Caki2 (cell line): ENCODE results near the gene WBP1. TPM values are rescaled to one million over a fixed set of nuclear protein-coding genes. Genes with fewer than 3 reads are reported as not detected.
A peak's percentile ranks its signal among the peaks of the same experiment; 100 is the strongest.

Source experiments
- DNase-seq: peaks from one replicate; pipeline ENCODE4 v3.0.0-alpha.2; 2015; ENCODE audit warnings: low read depth
- in situ Hi-C: cut with HindIII; loops from 2 replicates; pipeline ENCODE4 v1.10.0; 2016; ENCODE audit warnings: low sequenced_read_pairs, low pct_unique_long_range_greater_than_20kb, mixed read lengths
- total RNA-seq: library from RNA; depleted of rRNA; stranded (reverse); fragments of >200 nt; shearing (Covaris generic); gene quantifications from 2 replicates; pipeline ENCODE4 v1.2.3, GENCODE V29; 2014; ENCODE audit warnings: low replicate concordance

The WBP1 gene
- total RNA-seq, 1 experiment from 2014 or later: 110 TPM

GRCh38 chr2:74496997-74497776 is 38.9 kb downstream of the WBP1 start:
- no peak for DNase-seq
- in situ Hi-C loops: no loop called here

GRCh38 chr2:74497777-74498499 is 39.7 kb downstream of the WBP1 start:
- no peak for DNase-seq
- in situ Hi-C loops: no loop called here

- in situ Hi-C loops: no loop called here
- DNase-seq: no peak
These were observed 40.4 kb downstream of the WBP1 start for GRCh38 chr2:74498500-74499266.

- no peak for DNase-seq
- in situ Hi-C loops: no loop called here
These were observed 41.2 kb downstream of the WBP1 start, which contains the start of gene LBX2 for GRCh38 chr2:74499267-74499939. Gene LBX2 (minus strand): TSS chr2:74499603. CDS start chr2:74499537, 66 bp downstream.

GRCh38 chr2:74499940-74500577 is 41.8 kb downstream of the WBP1 start:
- in situ Hi-C loops: no loop called here

GRCh38 chr2:74500578-74500946 is 42.3 kb downstream of the WBP1 start:
- in situ Hi-C loops: no loop called here
- DNase-seq: no peak

More at GRCh38 chr2:74499940-74500577, 41.8 kb downstream of the WBP1 start:
- DNase-seq: no peak

GRCh38 chr2:74501335-74502071 is 43.3 kb downstream of the WBP1 start:
- in situ Hi-C loops: no loop called here
- DNase-seq: no peak

GRCh38 chr2:74502147-74502719 is 44.0 kb downstream of the WBP1 start:
- in situ Hi-C loops: no loop called here
- DNase-seq: no peak

- in situ Hi-C loops: no loop called here
- DNase-seq: peak; percentile 78
These were observed 44.7 kb downstream of the WBP1 start for GRCh38 chr2:74502720-74503505.

GRCh38 chr2:74503506-74504475 is 45.6 kb downstream of the WBP1 start:
- no peak for DNase-seq
- in situ Hi-C loops: no loop called here

- in situ Hi-C loops: no loop called here
These were observed 46.4 kb downstream of the WBP1 start for GRCh38 chr2:74504591-74504990.

GRCh38 chr2:74505448-74506246 is 47.4 kb downstream of the WBP1 start:
- in situ Hi-C loops: no loop called here
- no peak for DNase-seq

More at GRCh38 chr2:74504591-74504990, 46.4 kb downstream of the WBP1 start:
- no peak for DNase-seq

GRCh38 chr2:74507145-74507925 is 49.1 kb downstream of the WBP1 start, which contains the start of gene PCGF1:
Gene PCGF1 (minus strand): TSS chr2:74507695. CDS start chr2:74507668, 27 bp downstream.
- peak; percentile 96 for DNase-seq
- in situ Hi-C loops: no loop called here
